HG03558 (cell line): ENCODE measurements around the gene NTM.
A peak's percentile ranks its signal among the peaks of the same experiment; 100 is the strongest.

ENCODE experiments used
- ATAC-seq: cut with Tn5 transposase; IDR thresholded peaks from one replicate; pipeline ENCODE4 v1.9.1; 2021; ENCODE audit warnings: moderate number of reproducible peaks; ENCODE audit not compliant: unreplicated experiment; ENCODE audit errors: extremely low read depth

The NTM gene

GRCh38 chr11:131658952-131659351 is 288.5 kb downstream of the NTM start:
- ATAC-seq: peak; percentile 45

GRCh38 chr11:131659931-131660330 is 289.5 kb downstream of the NTM start:
- ATAC-seq: no peak

- no peak for ATAC-seq
These were observed 290.7 kb downstream of the NTM start for GRCh38 chr11:131661132-131661531.

GRCh38 chr11:131662317-131662972 is 292.0 kb downstream of the NTM start:
- no peak for ATAC-seq

- ATAC-seq: no peak
These were observed 292.6 kb downstream of the NTM start for GRCh38 chr11:131662993-131663392.

- ATAC-seq: no peak
These were observed 293.2 kb downstream of the NTM start for GRCh38 chr11:131663405-131664200.

- no peak for ATAC-seq
These were observed 293.9 kb downstream of the NTM start for GRCh38 chr11:131664293-131664692.

GRCh38 chr11:131664816-131665215 is 294.4 kb downstream of the NTM start:
- no peak for ATAC-seq

- no peak for ATAC-seq
These were observed 295.0 kb downstream of the NTM start for GRCh38 chr11:131665344-131665968.

GRCh38 chr11:131666006-131666405 is 295.6 kb downstream of the NTM start:
- ATAC-seq: no peak

- no peak for ATAC-seq
These were observed 296.2 kb downstream of the NTM start for GRCh38 chr11:131666617-131667016.

- no peak for ATAC-seq
These were observed 297.2 kb downstream of the NTM start for GRCh38 chr11:131667566-131667965.

- no peak for ATAC-seq
These were observed 298.3 kb downstream of the NTM start for GRCh38 chr11:131668500-131669400.

- no peak for ATAC-seq
These were observed 299.0 kb downstream of the NTM start for GRCh38 chr11:131669401-131669780.

GRCh38 chr11:131670876-131671275 is 300.5 kb downstream of the NTM start:
- ATAC-seq: no peak

GRCh38 chr11:131671320-131671719 is 300.9 kb downstream of the NTM start:
- no peak for ATAC-seq

- no peak for ATAC-seq
These were observed 301.3 kb downstream of the NTM start for GRCh38 chr11:131671734-131672133.

GRCh38 chr11:131672191-131672590 is 301.8 kb downstream of the NTM start:
- no peak for ATAC-seq

- no peak for ATAC-seq
These were observed 303.8 kb downstream of the NTM start for GRCh38 chr11:131674051-131674755.
